Measurements from ENCODE around the gene FCGR1A.
"Not testable (repeated sequence)": the region's sequence is repeated elsewhere in the genome, so short reads cannot be mapped to it uniquely, and the experiment has no call there.

FCGR1A gene

DNA sequence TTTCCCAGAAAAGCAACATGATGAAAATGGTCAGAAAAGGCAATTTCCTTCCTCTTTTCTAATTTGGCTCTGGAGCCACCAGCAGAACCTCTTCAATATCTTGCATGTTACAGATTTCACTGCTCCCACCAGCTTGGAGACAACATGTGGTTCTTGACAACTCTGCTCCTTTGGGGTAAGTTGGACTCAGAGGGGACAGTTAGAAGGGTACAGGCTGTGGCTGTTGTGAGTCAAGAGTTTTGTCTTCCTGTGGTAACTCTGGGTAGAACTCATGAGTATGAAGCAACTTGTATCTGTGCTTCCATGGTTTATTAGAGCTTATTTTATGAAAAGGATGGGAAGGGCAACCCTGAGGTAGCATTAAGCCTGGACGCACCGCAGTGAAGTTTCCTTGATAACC is at the start of gene FCGR1A:
FCGR1A (plus strand) TSS at position 95 of the 400 bp plus-strand sequence; CDS start at position 145, 50 bp downstream.
- not testable (repeated sequence) for DNase-seq

- DNase-seq, result not testable (repeated sequence)
Measured at GRCh38 chr1:149732781-149733180, 49.7 kb upstream of the FCGR1A start.

DNA sequence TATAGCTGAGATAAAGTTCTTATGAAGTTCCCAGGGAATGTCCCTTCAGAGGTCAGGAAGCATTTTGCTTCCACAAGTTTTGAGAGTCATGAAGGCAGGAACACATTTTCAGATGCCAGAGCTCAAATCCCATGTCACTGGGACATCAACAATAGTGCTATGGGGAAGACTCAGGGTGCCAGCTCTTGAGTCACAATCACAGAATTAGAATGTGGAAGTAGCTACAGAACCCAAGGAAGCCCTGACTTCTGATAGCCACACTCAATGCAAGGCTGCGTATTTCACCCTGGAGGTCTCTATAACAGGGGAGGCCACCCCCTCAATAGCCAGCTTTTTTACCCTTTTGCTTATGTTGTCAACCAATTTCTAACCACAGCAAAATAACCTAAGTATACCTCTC is 47.8 kb upstream of the FCGR1A start:
- not testable (repeated sequence) for DNase-seq

GRCh38 chr1:149740148-149740581 is 42.3 kb upstream of the FCGR1A start:
- DNase-seq, result not testable (repeated sequence)

GRCh38 chr1:149740590-149741230 is 41.8 kb upstream of the FCGR1A start:
- DNase-seq, result not testable (repeated sequence)

DNA sequence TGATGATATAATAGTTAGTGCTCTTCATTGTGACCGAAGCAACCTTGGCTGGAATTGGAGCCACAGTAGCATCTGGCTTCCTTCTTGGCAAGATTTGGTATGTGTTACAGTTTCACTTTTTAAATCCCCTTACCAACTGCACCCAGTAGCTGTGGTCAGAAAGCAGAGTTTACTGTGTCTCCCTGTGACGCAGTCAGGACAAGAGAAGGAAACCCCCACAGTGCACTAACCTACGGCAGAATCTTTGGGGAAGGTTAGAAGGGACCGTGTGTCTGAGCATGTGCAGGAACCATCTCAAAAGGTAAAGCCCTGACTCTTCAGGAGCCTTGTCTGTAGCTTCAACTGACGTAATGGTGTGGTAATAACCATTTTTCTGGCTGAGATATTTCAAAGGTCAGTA is 40.6 kb upstream of the FCGR1A start:
- DNase-seq, result not testable (repeated sequence)

- DNase-seq, result not testable (repeated sequence)
Measured at GRCh38 chr1:149746463-149747356, 35.8 kb upstream of the FCGR1A start.

GRCh38 chr1:149747359-149748143 is 34.9 kb upstream of the FCGR1A start:
- not testable (repeated sequence) for DNase-seq

- not testable (repeated sequence) for DNase-seq
Measured at GRCh38 chr1:149748144-149748500, 34.4 kb upstream of the FCGR1A start.

- DNase-seq, result not testable (repeated sequence)
Measured at GRCh38 chr1:149750562-149750961, 31.9 kb upstream of the FCGR1A start.

GRCh38 chr1:149752186-149752585 is 30.3 kb upstream of the FCGR1A start:
- DNase-seq, result not testable (repeated sequence)

DNA sequence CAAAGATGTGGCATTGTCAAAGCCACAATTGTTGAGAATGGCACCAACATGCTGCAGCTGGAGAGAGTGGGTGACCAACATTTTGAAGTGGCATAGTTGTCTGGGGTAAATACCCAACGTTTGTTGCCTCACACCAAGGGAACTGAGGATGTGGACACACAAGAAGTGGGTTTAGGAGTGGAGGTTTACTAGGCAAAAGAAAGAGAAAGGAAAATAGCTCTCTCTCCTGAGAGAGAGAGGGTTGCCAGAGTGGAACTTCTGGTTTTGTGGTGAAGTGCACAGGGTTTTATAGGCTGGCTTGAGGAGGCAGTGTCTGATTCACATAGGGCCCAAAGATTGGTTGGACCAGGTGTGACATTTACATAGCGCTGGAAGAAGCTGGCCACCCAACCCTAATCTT is 29.0 kb upstream of the FCGR1A start:
- not testable (repeated sequence) for DNase-seq

GRCh38 chr1:149755294-149755693 is 27.2 kb upstream of the FCGR1A start:
- DNase-seq, result not testable (repeated sequence)

GRCh38 chr1:149762294-149762693 is 20.2 kb upstream of the FCGR1A start:
- not testable (repeated sequence) for DNase-seq

DNA sequence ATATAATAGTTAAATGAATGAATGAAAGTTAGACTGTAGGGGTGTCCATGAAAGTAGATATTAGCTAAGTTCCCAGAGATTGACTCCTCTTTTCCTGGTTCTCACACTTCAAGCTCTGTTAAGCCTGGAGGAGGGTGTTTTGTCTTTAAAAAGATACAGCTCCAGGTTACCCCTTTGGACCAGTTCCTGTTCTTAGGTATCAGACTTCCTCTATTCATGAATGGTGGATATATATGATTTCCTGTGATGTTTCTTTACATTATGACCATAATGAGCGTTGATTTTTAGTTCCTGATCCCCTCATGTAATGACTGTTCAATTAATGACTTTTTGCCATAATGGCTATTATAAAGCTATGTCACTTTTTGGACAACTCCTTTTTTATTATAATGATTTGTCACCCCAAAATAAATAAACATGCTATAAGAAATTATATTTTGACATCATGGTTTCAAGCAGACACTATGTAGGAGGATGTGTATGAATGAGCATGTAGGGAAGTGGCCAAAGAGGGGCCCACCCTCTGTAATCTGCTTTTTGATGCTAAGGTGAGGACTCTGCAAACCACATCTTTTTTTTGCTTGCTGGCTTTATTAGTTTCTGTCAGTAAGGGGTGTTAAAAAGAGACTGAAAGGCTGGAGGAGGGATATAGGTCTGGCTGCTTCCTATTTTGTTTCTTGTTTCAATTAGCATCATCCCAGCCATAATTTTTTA is 18.2 kb upstream of the FCGR1A start:
- not testable (repeated sequence) for DNase-seq

DNA sequence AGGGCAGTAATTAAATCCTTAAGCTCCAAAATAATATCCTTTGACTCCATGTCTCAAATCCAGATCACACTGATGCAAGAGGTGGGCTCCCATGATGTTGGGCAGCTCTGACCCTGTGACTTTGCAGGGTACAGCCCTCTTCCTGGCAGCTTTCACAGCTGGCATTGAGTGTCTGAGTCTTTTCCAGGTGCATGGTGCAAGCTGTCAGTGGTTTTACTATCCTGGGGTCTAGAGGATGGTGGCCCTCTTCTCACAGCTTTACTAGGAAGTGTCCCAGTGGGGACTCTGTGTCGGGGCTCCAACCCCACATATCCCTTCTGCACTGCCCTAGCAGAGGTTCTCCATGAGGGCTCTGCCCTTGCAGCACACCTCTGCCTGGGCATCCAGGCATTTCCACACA is 16.3 kb upstream of the FCGR1A start:
- not testable (repeated sequence) for DNase-seq

DNA sequence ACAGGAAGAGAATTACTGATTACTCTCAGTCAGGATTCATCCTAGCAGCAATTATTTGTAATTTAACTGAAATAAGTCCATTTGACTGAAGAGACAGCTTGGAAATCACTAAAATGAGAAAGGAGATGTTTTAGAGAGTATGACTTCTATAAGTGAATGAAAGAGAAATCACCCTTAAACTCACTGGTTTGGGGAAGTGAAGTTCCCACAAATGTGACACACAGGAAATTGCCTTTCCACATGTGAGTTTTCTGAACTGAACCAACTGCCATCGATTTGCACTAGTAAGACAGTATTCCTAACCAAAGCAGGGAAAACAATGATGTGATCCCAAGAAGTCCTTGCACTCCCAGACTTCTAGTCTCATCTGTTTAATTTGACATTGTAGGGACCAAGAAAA is 13.3 kb upstream of the FCGR1A start:
- DNase-seq, result not testable (repeated sequence)

DNA sequence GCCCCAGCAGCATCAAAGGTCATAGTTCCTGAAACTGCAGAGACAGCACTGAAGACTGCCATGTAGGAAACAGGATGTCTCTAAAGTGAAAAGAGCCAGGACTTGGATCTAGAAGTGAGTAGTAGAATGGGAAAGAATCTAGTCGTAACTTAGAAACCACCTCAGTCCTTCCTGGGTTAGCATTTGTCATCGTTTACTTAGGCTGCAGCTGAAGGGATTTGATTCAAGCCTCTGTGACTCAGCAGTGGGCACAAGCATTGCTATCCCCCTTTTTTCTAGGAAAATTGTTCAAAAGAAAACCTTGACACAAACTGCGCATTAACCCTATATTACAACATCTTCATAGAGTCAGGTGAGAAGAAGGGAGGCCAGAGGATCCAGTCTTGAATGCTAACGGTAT is 11.8 kb upstream of the FCGR1A start:
- not testable (repeated sequence) for DNase-seq

DNA sequence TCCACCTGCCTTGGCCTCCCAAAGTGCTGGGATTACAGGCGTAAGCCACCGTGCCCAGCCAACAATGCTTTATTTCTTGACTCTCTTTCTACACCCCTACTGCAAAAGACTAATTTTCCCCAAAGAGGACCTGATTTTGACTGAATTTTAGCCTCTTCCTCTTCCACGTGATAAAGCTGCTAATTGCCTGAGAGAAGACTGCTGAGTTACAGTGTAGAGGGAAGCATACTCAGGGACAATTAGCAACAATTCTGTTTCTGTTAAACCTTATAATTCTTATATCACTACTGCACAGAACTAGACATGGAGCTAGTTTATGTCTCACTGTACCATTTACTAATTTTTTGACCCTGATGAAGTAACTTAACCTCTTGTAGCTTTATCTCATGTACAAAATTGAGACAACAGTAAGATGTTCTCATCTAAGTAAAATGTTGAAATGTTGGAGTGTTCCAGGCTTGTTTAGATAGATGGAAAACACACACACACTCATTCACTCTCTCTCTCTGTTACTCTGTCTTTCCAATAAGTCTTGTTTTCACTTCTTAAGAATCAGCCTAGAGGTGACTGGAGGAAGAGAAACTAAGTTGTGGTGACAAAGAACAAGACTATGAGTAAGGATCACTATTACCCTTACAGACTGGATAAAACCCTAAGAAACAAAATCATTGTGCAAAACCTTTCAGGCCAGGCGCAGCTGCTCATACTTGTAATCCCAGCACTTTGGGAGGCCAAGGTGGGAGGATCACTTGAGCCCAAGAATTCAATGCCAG is 10.7 kb upstream of the FCGR1A start:
- DNase-seq, result not testable (repeated sequence)

GRCh38 chr1:149775510-149776147 is 6.9 kb upstream of the FCGR1A start:
- DNase-seq, result not testable (repeated sequence)

- DNase-seq, result not testable (repeated sequence)
Measured at GRCh38 chr1:149777084-149777483, 5.4 kb upstream of the FCGR1A start.
